OCI-LY3 (cell line): ENCODE measurements around the gene MYH7.

ENCODE experiments used
- EZH2phosphoT487 ChIP-seq: fragments of 200-600 bp; shearing (Covaris generic); IDR thresholded peaks from 2 replicates; pipeline ENCODE4 v1.6.1; 2018; ENCODE audit warnings: antibody characterized with exemption, mixed run types, low read depth
- TF ChIP-seq, protein P1 (sequence below): fragments of 200-600, 300-600 bp; sonication (generic); IDR thresholded peaks from 2 replicates; pipeline ENCODE4 v1.5.1; 2014; ENCODE audit warnings: antibody characterized with exemption, low read length, low read depth

- TF ChIP-seq, protein P1, sequence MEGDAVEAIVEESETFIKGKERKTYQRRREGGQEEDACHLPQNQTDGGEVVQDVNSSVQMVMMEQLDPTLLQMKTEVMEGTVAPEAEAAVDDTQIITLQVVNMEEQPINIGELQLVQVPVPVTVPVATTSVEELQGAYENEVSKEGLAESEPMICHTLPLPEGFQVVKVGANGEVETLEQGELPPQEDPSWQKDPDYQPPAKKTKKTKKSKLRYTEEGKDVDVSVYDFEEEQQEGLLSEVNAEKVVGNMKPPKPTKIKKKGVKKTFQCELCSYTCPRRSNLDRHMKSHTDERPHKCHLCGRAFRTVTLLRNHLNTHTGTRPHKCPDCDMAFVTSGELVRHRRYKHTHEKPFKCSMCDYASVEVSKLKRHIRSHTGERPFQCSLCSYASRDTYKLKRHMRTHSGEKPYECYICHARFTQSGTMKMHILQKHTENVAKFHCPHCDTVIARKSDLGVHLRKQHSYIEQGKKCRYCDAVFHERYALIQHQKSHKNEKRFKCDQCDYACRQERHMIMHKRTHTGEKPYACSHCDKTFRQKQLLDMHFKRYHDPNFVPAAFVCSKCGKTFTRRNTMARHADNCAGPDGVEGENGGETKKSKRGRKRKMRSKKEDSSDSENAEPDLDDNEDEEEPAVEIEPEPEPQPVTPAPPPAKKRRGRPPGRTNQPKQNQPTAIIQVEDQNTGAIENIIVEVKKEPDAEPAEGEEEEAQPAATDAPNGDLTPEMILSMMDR = no peak
- no peak for TF ChIP-seq EZH2phosphoT487
Observed at GRCh38 chr14:23413681-23414080, 21.8 kb downstream of the MYH7 start.
